GM12878 (cell line): Measurements from ENCODE around the gene SSU72. TPM values are rescaled to one million over a fixed set of nuclear protein-coding genes. Genes with fewer than 3 reads are reported as not detected.

Experiments used
- ATAC-seq: fragments of 200-7000 bp; cut with Tn5 transposase; 3 replicates; pipeline ENCODE4 v1.9.1; 2020; ENCODE audit warnings: mild to moderate bottlenecking, moderate library complexity
- BruUV-seq: library from RNA; stranded (reverse); fragments of 400-500 nt; replicated peaks from 2 replicates; lab custom pipeline; 2021; lab: Mats Ljungman, UMichigan
- CTCF ChIA-PET: fragments of 300-600 bp; sonication (Branson Sonifier 250); formaldehyde crosslinking; extraction: SDS; loops from one replicate; lab custom pipeline; 2021; ENCODE audit warnings: inconsistent platforms; lab: Yijun Ruan, JAX
- POLR2A ChIA-PET: fragments of 350-600 bp; formaldehyde crosslinking; extraction: SDS; loops from one replicate; lab custom pipeline; 2021; ENCODE audit warnings: inconsistent platforms; lab: Charles Lee
- RAD21 ChIA-PET: fragments of 300-600 bp; sonication (Branson Sonifier 250); formaldehyde crosslinking; loops from one replicate; lab custom pipeline; 2023; ENCODE audit warnings: antibody characterized with exemption; ENCODE audit not compliant: unreplicated experiment; lab: Charles Lee
- SMC1A ChIA-PET: fragments of 300-600 bp; sonication (Branson Sonifier 250); formaldehyde crosslinking; loops from one replicate; lab custom pipeline; 2023; ENCODE audit not compliant: unreplicated experiment, uncharacterized antibody; lab: Charles Lee
- DNase-seq: peaks from one replicate; pipeline ENCODE4 v3.0.0-alpha.2; 2011; ENCODE audit warnings: low read depth, low spot score
- FAIRE-seq: peaks from 3 replicates; lab custom pipeline; 2011; peaks lifted over from hg19 to GRCh38; lab: Jason Lieb, UNC
- H2AFZ ChIP-seq: 2 replicates; pipeline ENCODE4 v1.6.0; 2011; ENCODE audit warnings: low read depth, low read length, control low read depth; ENCODE audit not compliant: control insufficient read depth
- H3K27ac ChIP-seq: 2 replicates; pipeline ENCODE4 v1.5.1; 2011; ENCODE audit warnings: control low read depth; ENCODE audit not compliant: control insufficient read depth, insufficient read depth
- H3K27me3 ChIP-seq, 2 experiments: replicated peaks in 1 of 2; 2 replicates each; pipeline versions ENCODE4 v1.6.0 to v1.6.1; 2011; ENCODE audit warnings: low read length in 1 of 2; ENCODE audit not compliant: control insufficient read depth in 2 of 2, insufficient read depth in 2 of 2
- H3K36me3 ChIP-seq, 2 experiments: 2 replicates each; pipeline ENCODE4 v1.5.1; 2011; ENCODE audit warnings: low read length in 1 of 2; ENCODE audit not compliant: control insufficient read depth in 2 of 2, insufficient read depth in 2 of 2
- H3K4me1 ChIP-seq: 2 replicates; pipeline ENCODE4 v1.6.1; 2011; ENCODE audit warnings: mild to moderate bottlenecking, low read length, moderate library complexity, mixed read lengths; ENCODE audit not compliant: control insufficient read depth, insufficient read depth
- H3K4me2 ChIP-seq: 2 replicates; pipeline ENCODE4 v1.6.0; 2011; ENCODE audit warnings: control low read depth; ENCODE audit not compliant: control insufficient read depth, insufficient read depth
- H3K4me3 ChIP-seq: fragments of 200-600 bp; sonication (generic); 2 replicates; pipeline ENCODE4 v1.5.1; 2016
- H3K79me2 ChIP-seq: 2 replicates; pipeline ENCODE4 v1.6.0; 2011; ENCODE audit warnings: low read length; ENCODE audit not compliant: control insufficient read depth, insufficient read depth
- H3K9ac ChIP-seq: 2 replicates; pipeline ENCODE4 v1.8.0; 2011; ENCODE audit warnings: low read length, control low read depth, mixed read lengths; ENCODE audit not compliant: control insufficient read depth, insufficient read depth
- H3K9me3 ChIP-seq: replicated peaks from 3 replicates; pipeline ENCODE4 v1.5.1; 2011; ENCODE audit warnings: mild to moderate bottlenecking, low read length; ENCODE audit not compliant: control insufficient read depth, insufficient read depth
- H4K20me1 ChIP-seq: 2 replicates; pipeline ENCODE4 v1.6.0; 2011; ENCODE audit not compliant: control insufficient read depth, insufficient read depth
- ETV6 ChIP-seq, 2 experiments: fragments of 450-650 bp in 1 of 2; IDR thresholded peaks in 1 of 2; conservative IDR thresholded peaks in 1 of 2; 2 replicates each; pipeline ENCODE4 v1.6.1; 2014; ENCODE audit warnings: antibody characterized with exemption in 1 of 2, borderline replicate concordance in 1 of 2, low read depth in 1 of 2, mild to moderate bottlenecking in 1 of 2, moderate library complexity in 1 of 2
- POLR2AphosphoS2 ChIP-seq: IDR thresholded peaks from 2 replicates; pipeline ENCODE4 v1.6.1; 2011; ENCODE audit warnings: low read depth, mild to moderate bottlenecking, low read length, improper control_type of control experiment, moderate library complexity
- RAD21 ChIP-seq: IDR thresholded peaks from 2 replicates; pipeline ENCODE4 v1.6.1; 2011; ENCODE audit warnings: mild to moderate bottlenecking, low read depth, low read length, moderate library complexity; ENCODE audit not compliant: insufficient read depth
- SMC3 ChIP-seq: IDR thresholded peaks from 2 replicates; pipeline ENCODE4 v1.6.1; 2011; ENCODE audit warnings: low read length, improper control_type of control experiment, borderline replicate concordance
- TCF7 ChIP-seq: IDR thresholded peaks from 2 replicates; pipeline ENCODE4 v1.6.1; 2014; ENCODE audit warnings: antibody characterized with exemption, borderline replicate concordance
- WGBS: methylation state at CpG from one replicate; pipeline ENCODE4 v1.1.6; 2016; ENCODE audit warnings: low lambda C conversion rate; ENCODE audit not compliant: insufficient replicate concordance, insufficient coverage; ENCODE audit errors: missing lambda C conversion rate; 5-methylcytosine and 5-hydroxymethylcytosine counted together
- in situ Hi-C: fragments of 300-500 bp; cut with MboI; formaldehyde crosslinking; loops from 9 replicates; pipeline ENCODE4 v1.14.3; 2018; ENCODE audit warnings: mixed read lengths
- intact Hi-C: fragments of 100-400 bp; cut with micrococcal nuclease; formaldehyde crosslinking; loops from one replicate; pipeline ENCODE4 v1.14.2; 2022; ENCODE audit not compliant: unreplicated experiment
- polyA plus RNA-seq, 11 experiments: library from polyadenylated mRNA; depleted of rRNA in 4 of 11; unstranded in 6 of 11; stranded (reverse) in 5 of 11; fragments of >200 nt; fragmentation: Nextera tagmentation in 4 of 11; fragmentation: Illumina TruSeq in 1 of 11; extraction: Ambion mirVana in 4 of 11; extraction: Trizol in 1 of 11; gene quantifications; 1 replicate in 1 of 11; 2 replicates in 10 of 11; pipeline versions ENCODE4 v1.2.1 to v1.2.3, GENCODE V29; 2011 to 2016; ENCODE audit warnings: inconsistent platforms in 2 of 11, missing spikeins in 2 of 11, low read depth in 1 of 11
- total RNA-seq, 4 experiments: library from RNA; depleted of rRNA in 3 of 4; stranded (reverse); fragments of >200 nt in 3 of 4; fragmentation: Illumina TruSeq in 1 of 4; extraction: Trizol in 1 of 4; gene quantifications; 2 replicates each; pipeline versions ENCODE4 v1.2.1 to v1.2.3, GENCODE V29; 2013 to 2021
- TF ChIP-seq, protein P1 (sequence below): IDR thresholded peaks from 2 replicates; pipeline ENCODE4 v1.6.1; 2012; ENCODE audit warnings: low read depth, low read length, improper control_type of control experiment
- TF ChIP-seq, protein P2 (sequence below), 3 experiments: IDR thresholded peaks in 2 of 3; conservative IDR thresholded peaks in 1 of 3; 2 replicates each; pipeline ENCODE4 v1.5.1; 2011; ENCODE audit warnings: low read depth in 3 of 3, low read length in 3 of 3, mild to moderate bottlenecking in 3 of 3, control low read depth in 2 of 3, moderate library complexity in 2 of 3, inconsistent platforms in 1 of 3, mixed read lengths in 1 of 3; ENCODE audit not compliant: control insufficient read depth in 2 of 3, insufficient read depth in 1 of 3; ENCODE audit errors: extremely low read depth in 1 of 3

Gene SSU72
- total and polyA plus RNA-seq, 10 of the 15 experiments (the other 5 are each of a cell fraction or from before 2014, with no cell fraction given), result 28.6 to 172 (median 67.7) TPM

DNA sequence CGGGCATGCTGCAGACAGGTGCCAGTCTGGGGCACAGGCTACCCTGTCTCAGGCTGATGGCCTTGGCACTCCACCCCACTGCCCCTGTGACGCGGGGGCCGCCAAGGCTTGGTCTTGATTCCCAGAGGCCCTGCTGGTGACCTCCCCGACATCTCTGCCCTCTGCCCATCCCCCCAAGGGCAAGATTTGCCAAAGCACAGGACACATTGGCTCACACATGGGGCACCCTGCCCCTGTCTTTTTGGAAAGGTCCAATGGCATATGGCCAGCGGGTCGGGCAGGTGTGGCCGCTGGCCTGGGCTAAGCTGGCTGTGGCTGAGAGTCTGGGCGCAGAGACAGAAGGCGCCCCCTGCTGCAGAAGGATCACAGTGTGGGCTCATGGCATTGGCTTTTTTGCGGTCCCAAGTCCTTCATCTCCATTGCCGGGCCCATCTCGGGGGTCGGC is 45.3 kb upstream of the SSU72 start:
- BruUV-seq, result no TSS peak
- Histone ChIP-seq H3K27me3 (no peaks in the 10 kb centered on the region; a peak in 1 of 4 replicates), H3K36me3 (no peaks in the 10 kb centered on the region), H3K4me1 (peaks cover 7% of the 10 kb centered on the region; the same call in 1 of the 2 replicates), H3K4me3 (no peak overlapping the region), H3K4me2 (no peak overlapping the region), H3K9ac (no peak overlapping the region), H3K79me2 (no peaks in the 10 kb centered on the region; the same call in 1 of the 2 replicates), H2AFZ (no peak overlapping the region), H3K27ac (no peak overlapping the region), H4K20me1 (no peaks in the 10 kb centered on the region), H3K9me3 (no peaks in the 10 kb centered on the region)
- ChIA-PET POLR2A (no interaction called here), CTCF (no interaction called here), RAD21 (no interaction called here), SMC1A (no interaction called here)
- TF ChIP-seq, protein P1, sequence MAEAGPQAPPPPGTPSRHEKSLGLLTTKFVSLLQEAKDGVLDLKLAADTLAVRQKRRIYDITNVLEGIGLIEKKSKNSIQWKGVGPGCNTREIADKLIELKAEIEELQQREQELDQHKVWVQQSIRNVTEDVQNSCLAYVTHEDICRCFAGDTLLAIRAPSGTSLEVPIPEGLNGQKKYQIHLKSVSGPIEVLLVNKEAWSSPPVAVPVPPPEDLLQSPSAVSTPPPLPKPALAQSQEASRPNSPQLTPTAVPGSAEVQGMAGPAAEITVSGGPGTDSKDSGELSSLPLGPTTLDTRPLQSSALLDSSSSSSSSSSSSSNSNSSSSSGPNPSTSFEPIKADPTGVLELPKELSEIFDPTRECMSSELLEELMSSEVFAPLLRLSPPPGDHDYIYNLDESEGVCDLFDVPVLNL, result no peak
- TF ChIP-seq POLR2AphosphoS2, result no peak
- TF ChIP-seq TCF7, result no peak
- peak; percentile 15; the same call in 1 of the 2 replicates for TF ChIP-seq SMC3
- TF ChIP-seq RAD21, result 0 out of 2 replicates have a peak, but pooled peaks have one; percentile 27
- no peak for TF ChIP-seq ETV6 (conservative IDR thresholded peaks at IDR 0.05 in 1 of 2, IDR thresholded peaks at IDR 0.05 in 1 of 2; ENCODE audit: borderline replicate concordance in 1 of 2, low read depth in 1 of 2)
- TF ChIP-seq, protein P2, sequence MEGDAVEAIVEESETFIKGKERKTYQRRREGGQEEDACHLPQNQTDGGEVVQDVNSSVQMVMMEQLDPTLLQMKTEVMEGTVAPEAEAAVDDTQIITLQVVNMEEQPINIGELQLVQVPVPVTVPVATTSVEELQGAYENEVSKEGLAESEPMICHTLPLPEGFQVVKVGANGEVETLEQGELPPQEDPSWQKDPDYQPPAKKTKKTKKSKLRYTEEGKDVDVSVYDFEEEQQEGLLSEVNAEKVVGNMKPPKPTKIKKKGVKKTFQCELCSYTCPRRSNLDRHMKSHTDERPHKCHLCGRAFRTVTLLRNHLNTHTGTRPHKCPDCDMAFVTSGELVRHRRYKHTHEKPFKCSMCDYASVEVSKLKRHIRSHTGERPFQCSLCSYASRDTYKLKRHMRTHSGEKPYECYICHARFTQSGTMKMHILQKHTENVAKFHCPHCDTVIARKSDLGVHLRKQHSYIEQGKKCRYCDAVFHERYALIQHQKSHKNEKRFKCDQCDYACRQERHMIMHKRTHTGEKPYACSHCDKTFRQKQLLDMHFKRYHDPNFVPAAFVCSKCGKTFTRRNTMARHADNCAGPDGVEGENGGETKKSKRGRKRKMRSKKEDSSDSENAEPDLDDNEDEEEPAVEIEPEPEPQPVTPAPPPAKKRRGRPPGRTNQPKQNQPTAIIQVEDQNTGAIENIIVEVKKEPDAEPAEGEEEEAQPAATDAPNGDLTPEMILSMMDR (IDR thresholded peaks at IDR 0.05 in 2 of 3, conservative IDR thresholded peaks at IDR 0.05 in 1 of 3; ENCODE audit: control insufficient read depth in 2 of 3, extremely low read depth in 1 of 3, insufficient read depth in 1 of 3, low read depth in 3 of 3, low read length in 3 of 3), result peak; percentile 20 to 37 (median 29); a peak in 4 of 6 replicates
- intact Hi-C loops, result loop anchor here (5.0 kb wide), 1 partner anchor 48 kb away; the partner anchor contains the start of gene SSU72
- in situ Hi-C loops, result no loop called here
- FAIRE-seq, result no peak
- WGBS, result 76% methylated on average over 14 of the region's 14 CpGs
- DNase-seq, result no peak
- no peak for ATAC-seq
